Stomach (tissue), 9 donors: ENCODE data around the gene SKOR2. TPM values are rescaled to one million over a fixed set of nuclear protein-coding genes. Genes with fewer than 3 reads are reported as not detected.

Experiments used
- DNase-seq, 2 donors: peaks; one replicate each; pipeline versions ENCODE4 v3.0.0 to v3.0.0-alpha.2; 2013 to 2019
- H3K27ac ChIP-seq, 5 donors: fragments of 200-600 bp in 4 of 5; sonication (generic) in 4 of 5; one replicate each; pipeline ENCODE4 v1.5.1; 2013 to 2019; ENCODE audit warnings: mild to moderate bottlenecking in 1 of 5, moderate library complexity in 1 of 5
- H3K27me3 ChIP-seq, 3 donors: fragments of 200-600 bp; sonication (generic); one replicate each; pipeline ENCODE4 v1.5.1; 2017 to 2019; ENCODE audit warnings: mixed run types in 1 of 3
- H3K36me3 ChIP-seq, 4 donors: fragments of 200-600 bp; sonication (generic); 1 replicate in 3 of 4; 2 replicates in 1 of 4; pipeline ENCODE4 v1.5.1; 2016 to 2019
- H3K4me1 ChIP-seq, 4 donors: fragments of 200-600 bp; sonication (generic); one replicate each; pipeline ENCODE4 v1.5.1; 2016 to 2019
- H3K4me3 ChIP-seq, 4 donors: fragments of 200-600 bp; sonication (generic) in 3 of 4; one replicate each; pipeline ENCODE4 v1.5.1; 2016 to 2019; ENCODE audit warnings: mild to moderate bottlenecking in 1 of 4
- H3K9me3 ChIP-seq, 4 donors: fragments of 200-600 bp; sonication (generic); one replicate each; pipeline ENCODE4 v1.5.1; 2016 to 2019
- CTCF ChIP-seq, 7 experiments: fragments of 450-650 bp in 4 of 7; fragments of 200-600 bp in 3 of 7; sonication (generic) in 3 of 7; IDR thresholded peaks; one replicate each; pipeline ENCODE4 v1.5.1; 2016 to 2019; ENCODE audit warnings: antibody characterized with exemption in 7 of 7, control low read depth in 2 of 7, mild to moderate bottlenecking in 1 of 7
- EP300 ChIP-seq: sonication (generic); formaldehyde crosslinking; IDR thresholded peaks from one replicate; pipeline ENCODE4 v1.6.1; 2017; ENCODE audit warnings: antibody characterized with exemption
- POLR2A ChIP-seq, 4 donors: fragments of 450-650 bp; IDR thresholded peaks; one replicate each; pipeline ENCODE4 v1.6.1; 2016; ENCODE audit warnings: antibody characterized with exemption in 4 of 4, control low read depth in 2 of 4, mild to moderate bottlenecking in 1 of 4, moderate library complexity in 1 of 4
- POLR2AphosphoS5 ChIP-seq, 3 donors: sonication (generic); formaldehyde crosslinking; IDR thresholded peaks; one replicate each; pipeline ENCODE4 v1.6.1; 2016; ENCODE audit warnings: antibody characterized with exemption in 3 of 3
- WGBS, 5 donors: extraction: QIAGEN DNeasy Blood & Tissue Kit in 3 of 5; methylation state at CpG; one replicate each; pipeline versions ENCODE4 v1.1.5 to v1.1.7; 2013 to 2018; 5-methylcytosine and 5-hydroxymethylcytosine counted together
- intact Hi-C: fragments of 100-400 bp; cut with DNase I; formaldehyde crosslinking; loops from one replicate; pipeline ENCODE4 v1.15.1; 2023; ENCODE audit warnings: low total_unique reads
- polyA plus RNA-seq, 3 donors: library from polyadenylated mRNA; stranded (reverse); fragments of 200-250 nt; gene quantifications; one replicate each; pipeline ENCODE4 v1.2.3, GENCODE V29; 2013
- total RNA-seq, 5 donors: library from RNA; depleted of rRNA; stranded (reverse); fragments of >200 nt; gene quantifications; one replicate each; pipeline versions ENCODE4 v1.1.0 to v1.2.3, GENCODE V29; 2014 to 2016
- donor health status: healthy with polysubstance abuse.
- donor health status: Bipolar disorder and iron deficiency.
- donor health status: healthy.

Gene SKOR2
- total and polyA plus RNA-seq, 8 donors, result not detected

- Histone ChIP-seq H3K4me1 (peaks cover 0 to 15% (median 5%) of the 10 kb centered on the region in 4 donors), H3K36me3 (no peaks in the 10 kb centered on the region), H3K27me3 (peaks cover 17 to 98% (median 74%) of the 10 kb centered on the region in 3 donors), H3K9me3 (peaks cover 0 to 14% (median 5%) of the 10 kb centered on the region in 4 donors), H3K4me3 (no peak overlapping the region), H3K27ac (no peak overlapping the region)
- TF ChIP-seq CTCF (IDR thresholded peaks at IDR 0.05), result no peak
- peak in 1 of 2 donors; percentile 79 for DNase-seq
- WGBS, 5 donors, result 1 to 9% (median 5%) methylated on average over 25 to 31 of the region's 31 CpGs
- intact Hi-C loops, result no loop called here
Measured at GRCh38 chr18:47254341-47254939, 3.0 kb upstream of the SKOR2 start.

- Histone ChIP-seq H3K27me3 (peaks cover 27 to 98% (median 80%) of the 10 kb centered on the region in 3 donors), H3K9me3 (peaks cover 0 to 18% (median 5%) of the 10 kb centered on the region in 4 donors), H3K27ac (no peak overlapping the region), H3K4me3 (no peak overlapping the region), H3K4me1 (peaks cover 0 to 21% (median 5%) of the 10 kb centered on the region in 4 donors), H3K36me3 (no peaks in the 10 kb centered on the region)
- 5 to 8% (median 7%) methylated on average over 11 of the region's 11 CpGs for WGBS, 5 donors
- no peak for DNase-seq
- intact Hi-C loops, result no loop called here
- TF ChIP-seq POLR2A (IDR thresholded peaks at IDR 0.05), result no peak
Measured at GRCh38 chr18:47253101-47253654, 1.7 kb upstream of the SKOR2 start.

- Histone ChIP-seq H3K4me3 (no peak overlapping the region), H3K27me3 (peaks cover 50 to 100% (median 92%) of the 10 kb centered on the region in 3 donors), H3K4me1 (peaks cover 7 to 38% (median 15%) of the 10 kb centered on the region in 4 donors), H3K27ac (no peak overlapping the region), H3K36me3 (no peaks in the 10 kb centered on the region), H3K9me3 (peaks cover 0 to 28% (median 8%) of the 10 kb centered on the region in 4 donors)
- no peak for DNase-seq
- 3 to 13% (median 8%) methylated on average over 22 to 26 of the region's 26 CpGs for WGBS, 5 donors
- intact Hi-C loops, result no loop called here
- TF ChIP-seq POLR2AphosphoS5 (IDR thresholded peaks at IDR 0.05) (no peak), POLR2A (IDR thresholded peaks at IDR 0.05) (no peak), EP300 (no peak), CTCF (IDR thresholded peaks at IDR 0.05) (no peak)
Measured at GRCh38 chr18:47250391-47251046, 941 bp downstream of the SKOR2 start.

DNA sequence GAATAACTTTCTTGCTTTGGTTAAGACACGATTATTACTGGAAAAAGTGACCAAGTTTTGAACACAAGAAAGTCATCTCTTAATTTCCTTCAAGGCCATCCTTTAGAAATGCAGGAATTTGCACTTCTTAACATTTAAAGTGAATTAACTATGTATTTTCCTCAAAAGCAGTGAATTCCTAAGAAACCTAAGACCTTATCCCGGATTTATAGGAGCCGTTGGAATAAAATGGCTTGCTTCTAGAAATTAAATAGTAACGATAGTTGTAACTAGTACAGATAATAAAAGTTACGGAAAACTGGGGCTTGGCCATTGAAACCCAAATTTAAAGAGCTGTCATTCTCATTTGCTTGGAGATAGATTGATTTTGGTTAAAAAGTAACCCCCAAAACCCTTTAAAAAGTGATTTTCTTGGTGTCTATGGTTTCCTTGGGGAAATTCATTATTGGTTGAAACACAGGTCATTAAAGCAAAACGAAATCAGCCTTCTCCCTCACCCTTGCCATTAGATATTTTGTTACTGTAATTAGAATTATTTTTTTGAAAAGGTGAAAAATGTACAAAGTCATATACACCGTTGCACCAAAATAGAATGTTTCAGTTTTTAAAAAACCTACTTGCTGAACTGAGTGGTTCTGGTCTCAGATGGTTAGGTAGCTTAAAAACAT, 2.0 kb downstream of the SKOR2 start:
- Histone ChIP-seq H3K4me1 (peaks cover 7 to 38% (median 15%) of the 10 kb centered on the region in 4 donors), H3K36me3 (no peaks in the 10 kb centered on the region), H3K27me3 (peaks cover 50 to 100% (median 85%) of the 10 kb centered on the region in 3 donors), H3K27ac (no peak overlapping the region), H3K9me3 (peaks cover 0 to 21% (median 5%) of the 10 kb centered on the region in 4 donors), H3K4me3 (no peak overlapping the region)
- intact Hi-C loops, result no loop called here
- WGBS, 5 donors, result 5 to 13% (median 11%) methylated on average over 7 of the region's 7 CpGs
- TF ChIP-seq CTCF (IDR thresholded peaks at IDR 0.05) (no peak), EP300 (no peak), POLR2A (IDR thresholded peaks at IDR 0.05) (no peak), POLR2AphosphoS5 (IDR thresholded peaks at IDR 0.05) (no peak)
- DNase-seq, result no peak
